Measurements from ENCODE around the gene STOX2. TPM values are rescaled to one million over a fixed set of nuclear protein-coding genes. Genes with fewer than 3 reads are reported as not detected.
A peak's percentile ranks its signal among the peaks of the same experiment; 100 is the strongest.

The STOX2 gene
- total RNA-seq, 1 donor from 2014 or later: 8.5 TPM

- DNase-seq (no peak), ATAC-seq (ENCODE audit: poor library complexity) (no peak)
- intact Hi-C loops (cut with DNase I): no loop called here
These were observed 17.8 kb upstream of the STOX2 start for GRCh38 chr4:183887351-183887750.

GRCh38 chr4:183888564-183888963, 16.5 kb upstream of the STOX2 start:
- DNase-seq: no peak
- intact Hi-C loops (cut with DNase I): no loop called here
- ATAC-seq (ENCODE audit: poor library complexity): no peak

- no peak for ATAC-seq (ENCODE audit: poor library complexity)
- intact Hi-C loops (cut with DNase I): no loop called here
- DNase-seq: no peak
These were observed 15.9 kb upstream of the STOX2 start for GRCh38 chr4:183889190-183889589.

- ATAC-seq (ENCODE audit: poor library complexity): no peak
- DNase-seq: no peak
- intact Hi-C loops (cut with DNase I): no loop called here
These were observed 7.9 kb upstream of the STOX2 start for GRCh38 chr4:183897193-183897592.

GRCh38 chr4:183898456-183898855, 6.7 kb upstream of the STOX2 start:
- no peak for DNase-seq
- intact Hi-C loops (cut with DNase I): no loop called here
- ATAC-seq (ENCODE audit: poor library complexity): peak; percentile 71

- ATAC-seq (ENCODE audit: poor library complexity) (no peak), DNase-seq (no peak)
- intact Hi-C loops (cut with DNase I): no loop called here
These were observed 1.9 kb upstream of the STOX2 start for GRCh38 chr4:183903021-183903760.

GRCh38 chr4:183905593-183906488, 734 bp downstream of the STOX2 start:
- intact Hi-C loops (cut with DNase I): no loop called here
- peak; percentile 77 for ATAC-seq (ENCODE audit: poor library complexity)
- DNase-seq: peak; percentile 62

GRCh38 chr4:183906489-183906738, 1.3 kb downstream of the STOX2 start:
- DNase-seq (no peak), ATAC-seq (ENCODE audit: poor library complexity) (peak; percentile 5)
- intact Hi-C loops (cut with DNase I): no loop called here

- DNase-seq (peak; percentile 55), ATAC-seq (ENCODE audit: poor library complexity) (no peak)
- intact Hi-C loops (cut with DNase I): no loop called here
These were observed 1.9 kb downstream of the STOX2 start for GRCh38 chr4:183906739-183907651.

- no peak for ATAC-seq (ENCODE audit: poor library complexity)
- intact Hi-C loops (cut with DNase I): no loop called here
- no peak for DNase-seq
These were observed 3.0 kb downstream of the STOX2 start for GRCh38 chr4:183907871-183908683.

GRCh38 chr4:183909187-183909586, 4.1 kb downstream of the STOX2 start:
- ATAC-seq (ENCODE audit: poor library complexity): no peak
- no peak for DNase-seq
- intact Hi-C loops (cut with DNase I): no loop called here

- intact Hi-C loops (cut with DNase I): no loop called here
- DNase-seq (no peak), ATAC-seq (ENCODE audit: poor library complexity) (no peak)
These were observed 4.7 kb downstream of the STOX2 start for GRCh38 chr4:183909801-183910200.

GRCh38 chr4:183912585-183912984, 7.5 kb downstream of the STOX2 start:
- intact Hi-C loops (cut with DNase I): no loop called here
- ATAC-seq (ENCODE audit: poor library complexity): no peak
- DNase-seq: no peak

- DNase-seq (no peak), ATAC-seq (ENCODE audit: poor library complexity) (no peak)
- intact Hi-C loops (cut with DNase I): no loop called here
These were observed 10.9 kb downstream of the STOX2 start for GRCh38 chr4:183915976-183916375.

GRCh38 chr4:183918696-183919095, 13.6 kb downstream of the STOX2 start:
- DNase-seq (no peak), ATAC-seq (ENCODE audit: poor library complexity) (no peak)
- intact Hi-C loops (cut with DNase I): no loop called here

- DNase-seq (peak; percentile 68), ATAC-seq (ENCODE audit: poor library complexity) (peak; percentile 85)
- intact Hi-C loops (cut with DNase I): no loop called here
These were observed 14.0 kb downstream of the STOX2 start for GRCh38 chr4:183919141-183919540.

- intact Hi-C loops (cut with DNase I): no loop called here
- no peak for DNase-seq
- no peak for ATAC-seq (ENCODE audit: poor library complexity)
These were observed 15.4 kb downstream of the STOX2 start for GRCh38 chr4:183920512-183920911.

GRCh38 chr4:183921335-183921734, 16.2 kb downstream of the STOX2 start:
- DNase-seq (no peak), ATAC-seq (ENCODE audit: poor library complexity) (no peak)
- intact Hi-C loops (cut with DNase I): no loop called here
